Smooth muscle cell (in vitro differentiated cells): Measurements from ENCODE around the gene MAPK12. TPM values are rescaled to one million over a fixed set of nuclear protein-coding genes. Genes with fewer than 3 reads are reported as not detected.
A peak's percentile ranks its signal among the peaks of the same experiment; 100 is the strongest.

ENCODE experiments used
- DNase-seq: peaks from one replicate; lab custom pipeline; 2025; ENCODE audit not compliant: unreplicated experiment; lab: John Stamatoyannopoulos, UW
- H2AFZ ChIP-seq: fragments of 200-600 bp; sonication (generic); 2 replicates; pipeline ENCODE4 v1.6.0; 2016; ENCODE audit warnings: antibody characterized with exemption, low read depth, mild to moderate bottlenecking
- H3F3A ChIP-seq: fragments of 200-600 bp; sonication (generic); 2 replicates; pipeline ENCODE4 v1.6.0; 2017; ENCODE audit warnings: antibody characterized with exemption, low read depth
- H3K27ac ChIP-seq: fragments of 200-600 bp; sonication (generic); 2 replicates; pipeline ENCODE4 v1.5.1; 2016; ENCODE audit warnings: low read depth, mild to moderate bottlenecking
- H3K27me3 ChIP-seq: fragments of 200-600 bp; sonication (generic); 2 replicates; pipeline ENCODE4 v1.6.1; 2016; ENCODE audit warnings: low read depth, mild to moderate bottlenecking
- H3K36me3 ChIP-seq: fragments of 200-600 bp; sonication (generic); 2 replicates; pipeline ENCODE4 v1.5.1; 2016; ENCODE audit warnings: low read depth
- H3K4me1 ChIP-seq: fragments of 200-600 bp; sonication (generic); 2 replicates; pipeline ENCODE4 v1.5.1; 2016; ENCODE audit warnings: low read depth
- H3K4me2 ChIP-seq: fragments of 200-600 bp; sonication (generic); 2 replicates; pipeline ENCODE4 v1.6.0; 2016; ENCODE audit warnings: mild to moderate bottlenecking
- H3K4me3 ChIP-seq: fragments of 200-600 bp; sonication (generic); 2 replicates; pipeline ENCODE4 v1.5.1; 2016; ENCODE audit warnings: mild to moderate bottlenecking
- H3K79me2 ChIP-seq: fragments of 200-600 bp; sonication (generic); 2 replicates; pipeline ENCODE4 v1.6.0; 2016; ENCODE audit warnings: low read depth, mild to moderate bottlenecking
- H3K9ac ChIP-seq: fragments of 200-600 bp; sonication (generic); 2 replicates; pipeline ENCODE4 v1.6.0; 2016; ENCODE audit warnings: low read depth
- H3K9me3 ChIP-seq: fragments of 200-600 bp; sonication (generic); replicated peaks from 2 replicates; pipeline ENCODE4 v1.5.1; 2016; ENCODE audit warnings: low read depth
- H4K20me1 ChIP-seq: fragments of 200-600 bp; sonication (generic); 2 replicates; pipeline ENCODE4 v1.6.0; 2016; ENCODE audit warnings: low read depth
- CTCF ChIP-seq: fragments of 200-600 bp; sonication (generic); IDR thresholded peaks from 2 replicates; pipeline ENCODE4 v1.5.1; 2017; ENCODE audit warnings: borderline replicate concordance, mild to moderate bottlenecking, antibody characterized with exemption; ENCODE audit not compliant: insufficient read depth, poor library complexity, severe bottlenecking
- WGBS: methylation state at CpG from one replicate; pipeline ENCODE4 v1.1.7; 2016; ENCODE audit warnings: low lambda C conversion rate; 5-methylcytosine and 5-hydroxymethylcytosine counted together
- polyA plus RNA-seq: library from polyadenylated mRNA; unstranded; fragments of >200 nt; fragmentation: Nextera tagmentation; extraction: Ambion mirVana; gene quantifications from 2 replicates; pipeline ENCODE4 v1.2.1, GENCODE V29; 2016
- total RNA-seq: library from RNA; depleted of rRNA; stranded (reverse); fragments of >200 nt; gene quantifications from 2 replicates; pipeline ENCODE4 v1.2.3, GENCODE V29; 2014

MAPK12 gene
- total and polyA plus RNA-seq, 2 experiments from 2014 or later, result 14.9 to 26.2 TPM

- H3K36me3 ChIP-seq, result no peaks in the 10 kb centered on the region
- H4K20me1 ChIP-seq, result peaks cover 68% of the 10 kb centered on the region
- H3K27ac ChIP-seq, result peak overlapping the region; percentile 96
- H2AFZ ChIP-seq, result no peak overlapping the region
- H3K4me2 ChIP-seq, result peak overlapping the region; percentile 100
- H3K27me3 ChIP-seq, result no peaks in the 10 kb centered on the region
- H3K9me3 ChIP-seq, result no peaks in the 10 kb centered on the region
- peaks cover 56% of the 10 kb centered on the region for H3K4me1 ChIP-seq
- no peak for DNase-seq
- peak overlapping the region; percentile 99 for H3K9ac ChIP-seq
- H3K79me2 ChIP-seq, result peaks cover 84% of the 10 kb centered on the region
- H3F3A ChIP-seq, result peaks cover 34% of the 10 kb centered on the region
- peak overlapping the region; percentile 10 for H3K4me3 ChIP-seq
- WGBS, result 73% methylated on average over 7 of the region's 7 CpGs
- TF ChIP-seq CTCF, result no peak
These were observed 42.0 kb upstream of the MAPK12 start for GRCh38 chr22:50303515-50303847.

GRCh38 chr22:50302564-50302963 is 41.1 kb upstream of the MAPK12 start:
- H3K4me2 ChIP-seq, result peak overlapping the region; percentile 100
- H3K36me3 ChIP-seq, result no peaks in the 10 kb centered on the region
- H3K9me3 ChIP-seq, result no peaks in the 10 kb centered on the region
- H3K4me1 ChIP-seq, result peaks cover 56% of the 10 kb centered on the region
- no peak for DNase-seq
- whole genome bisulfite sequencing, result 83% methylated on average over 5 of the region's 5 CpGs
- peaks cover 32% of the 10 kb centered on the region for H3F3A ChIP-seq
- H3K9ac ChIP-seq, result no peak overlapping the region
- H3K27ac ChIP-seq, result peak overlapping the region; percentile 96
- H4K20me1 ChIP-seq, result peaks cover 77% of the 10 kb centered on the region
- H3K4me3 ChIP-seq, result no peak overlapping the region
- no peak for TF ChIP-seq CTCF
- H3K79me2 ChIP-seq, result peaks cover 94% of the 10 kb centered on the region
- H2AFZ ChIP-seq, result no peak overlapping the region
- H3K27me3 ChIP-seq, result no peaks in the 10 kb centered on the region

- H3K4me1 ChIP-seq, result peaks cover 56% of the 10 kb centered on the region
- no peaks in the 10 kb centered on the region for H3K36me3 ChIP-seq
- H4K20me1 ChIP-seq, result peaks cover 82% of the 10 kb centered on the region
- peak overlapping the region; percentile 100 for H3K4me2 ChIP-seq
- H3K27ac ChIP-seq, result peak overlapping the region; percentile 96
- H3K79me2 ChIP-seq, result peaks cover 98% of the 10 kb centered on the region
- H3K4me3 ChIP-seq, result no peak overlapping the region
- no peak overlapping the region for H2AFZ ChIP-seq
- H3K27me3 ChIP-seq, result no peaks in the 10 kb centered on the region
- peak overlapping the region; percentile 15 for H3K9ac ChIP-seq
- WGBS, result 70% methylated on average over 8 of the region's 9 CpGs
- no peak for DNase-seq
- peaks cover 32% of the 10 kb centered on the region for H3F3A ChIP-seq
- H3K9me3 ChIP-seq, result no peaks in the 10 kb centered on the region
- TF ChIP-seq CTCF, result no peak
These were observed 40.6 kb upstream of the MAPK12 start for GRCh38 chr22:50302041-50302541.

GRCh38 chr22:50301581-50301991 is 40.1 kb upstream of the MAPK12 start:
- Histone ChIP-seq H3F3A (peaks cover 29% of the 10 kb centered on the region), H3K36me3 (no peaks in the 10 kb centered on the region), H3K27me3 (no peaks in the 10 kb centered on the region), H4K20me1 (peaks cover 87% of the 10 kb centered on the region), H3K4me3 (no peak overlapping the region), H3K4me2 (peak overlapping the region; percentile 100), H2AFZ (no peak overlapping the region), H3K79me2 (peaks cover 98% of the 10 kb centered on the region), H3K9me3 (no peaks in the 10 kb centered on the region), H3K27ac (peak overlapping the region; percentile 96), H3K9ac (peak overlapping the region; percentile 15), H3K4me1 (peaks cover 56% of the 10 kb centered on the region)
- WGBS, result 74% methylated on average over 12 of the region's 17 CpGs
- no peak for TF ChIP-seq CTCF
- DNase-seq, result no peak
